H54 (cell line): ENCODE results near the gene HINT3.
"Not testable (repeated sequence)": the region's sequence is repeated elsewhere in the genome, so short reads cannot be mapped to it uniquely, and the experiment has no call there.

Experiments used
- DNase-seq: peaks from one replicate; pipeline ENCODE4 v3.0.0; 2011; ENCODE audit warnings: low spot score, mixed read lengths; ENCODE audit not compliant: insufficient read length
- FAIRE-seq: peaks from 3 replicates; lab custom pipeline; 2011; peaks lifted over from hg19 to GRCh38; lab: Jason Lieb, UNC
- POLR2A ChIP-seq: IDR thresholded peaks from 2 replicates; pipeline ENCODE4 v1.6.1; 2011; ENCODE audit warnings: low read depth, mild to moderate bottlenecking, low read length

The HINT3 gene

DNA sequence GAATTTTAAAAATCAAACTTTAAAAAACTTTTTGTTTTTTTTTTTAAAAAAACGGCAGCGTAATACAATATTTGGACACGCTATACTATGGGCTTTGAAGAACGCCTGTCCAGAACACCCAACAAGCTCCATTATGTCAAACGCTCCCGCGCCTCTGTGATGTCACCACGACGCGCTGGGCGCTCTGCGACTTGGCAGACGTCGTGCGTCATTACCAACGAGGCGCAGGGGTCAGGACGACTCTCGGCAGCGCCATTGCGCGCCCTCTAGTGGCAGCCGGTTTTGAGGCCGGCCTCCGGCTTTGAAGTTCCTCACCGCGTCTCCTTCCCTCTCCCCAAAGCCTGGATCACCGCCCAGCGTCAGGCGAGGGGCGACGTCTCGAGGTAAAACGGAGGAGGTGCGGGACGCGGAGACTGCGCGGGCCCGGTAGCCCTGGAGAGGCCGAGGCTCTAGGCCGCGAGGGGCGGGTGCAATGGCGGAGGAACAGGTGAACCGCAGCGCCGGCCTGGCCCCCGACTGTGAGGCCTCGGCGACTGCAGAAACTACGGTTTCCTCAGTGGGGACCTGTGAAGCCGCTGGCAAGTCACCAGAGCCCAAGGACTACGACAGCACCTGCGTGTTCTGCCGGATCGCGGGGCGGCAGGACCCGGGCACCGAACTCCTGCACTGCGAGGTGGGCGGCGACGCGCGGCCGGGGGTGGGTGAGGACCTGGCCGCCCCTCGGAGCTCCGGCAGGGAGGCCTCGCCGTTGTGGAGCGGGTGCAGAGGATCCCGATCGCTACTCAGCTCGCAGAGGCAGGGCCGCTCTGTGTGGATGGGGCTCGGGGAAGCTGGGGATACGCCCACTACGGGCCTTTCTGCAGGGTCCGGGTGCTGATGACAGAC lies at the start of gene HINT3:
Gene HINT3, plus strand, starts transcription at position 265 of the 885 bp plus-strand sequence. Its CDS starts 208 bp downstream, at position 473.
- TF ChIP-seq POLR2A, result 0 out of 2 replicates have a peak, but pooled peaks have one; percentile 38
- DNase-seq, result peak; percentile 64
- FAIRE-seq, result peak; percentile 62

GRCh38 chr6:125910527-125910926 lies 46.0 kb upstream of the HINT3 start:
- no peak for FAIRE-seq
- DNase-seq, result no peak
- TF ChIP-seq POLR2A, result no peak

DNA sequence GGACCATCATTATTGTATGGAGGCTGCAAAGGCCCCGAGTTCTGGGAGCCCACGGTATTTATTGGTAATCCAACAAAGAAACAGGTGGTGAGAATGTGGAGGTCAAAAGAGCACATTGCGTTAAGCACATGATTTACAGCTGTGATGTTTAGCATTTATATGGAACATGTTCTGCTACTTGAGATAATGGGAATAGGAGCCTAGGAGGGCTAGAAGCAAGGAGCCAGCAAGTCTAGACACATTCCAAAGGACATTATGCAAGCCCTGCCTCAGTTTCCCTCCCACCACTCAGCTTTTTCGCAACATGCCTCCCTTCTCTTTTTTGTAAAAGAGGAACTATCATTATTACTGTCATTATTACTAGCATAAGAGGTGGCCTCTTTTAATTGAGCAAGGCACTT lies 45.5 kb upstream of the HINT3 start:
- not testable (repeated sequence) for FAIRE-seq, DNase-seq

DNA sequence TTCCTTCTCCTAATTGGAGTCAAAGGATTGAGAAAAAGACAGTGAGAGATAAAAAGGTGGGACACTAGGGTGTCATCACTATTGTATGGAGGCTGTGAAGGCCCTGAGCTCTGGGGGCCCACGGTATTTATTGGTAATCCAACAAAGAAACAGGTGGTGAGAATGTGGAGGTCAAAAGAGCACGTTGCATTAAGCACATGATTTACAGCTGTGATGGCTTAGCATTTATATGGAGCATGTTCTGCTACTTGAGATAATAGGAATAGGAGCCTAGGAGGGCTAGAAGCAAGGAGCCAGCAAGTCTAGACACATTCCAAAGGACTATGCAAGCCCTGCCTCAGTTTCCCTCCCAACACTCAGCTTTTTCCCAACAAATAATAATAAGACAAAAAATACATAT lies 44.1 kb upstream of the HINT3 start:
- not testable (repeated sequence) for DNase-seq, FAIRE-seq

DNA sequence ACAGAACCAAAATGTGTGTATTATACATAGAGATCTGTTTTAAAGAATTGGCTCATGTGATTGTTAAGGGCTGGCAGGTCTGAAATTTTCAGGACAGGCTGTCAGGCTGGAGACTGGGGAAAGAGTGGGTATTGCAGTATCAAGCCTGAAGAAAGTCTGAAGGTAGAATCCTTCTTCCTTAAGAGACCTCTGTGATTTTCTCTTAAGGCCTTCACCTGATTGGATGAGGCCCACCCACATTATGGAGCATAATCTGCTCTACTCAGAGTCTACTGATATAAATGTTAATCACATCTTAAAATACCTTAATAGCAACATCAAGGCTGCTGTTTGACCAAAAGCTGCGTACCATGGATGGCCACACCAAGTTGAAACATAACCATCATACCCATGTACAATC lies 43.4 kb upstream of the HINT3 start:
- no peak for FAIRE-seq
- no peak for DNase-seq
- no peak for TF ChIP-seq POLR2A

DNA sequence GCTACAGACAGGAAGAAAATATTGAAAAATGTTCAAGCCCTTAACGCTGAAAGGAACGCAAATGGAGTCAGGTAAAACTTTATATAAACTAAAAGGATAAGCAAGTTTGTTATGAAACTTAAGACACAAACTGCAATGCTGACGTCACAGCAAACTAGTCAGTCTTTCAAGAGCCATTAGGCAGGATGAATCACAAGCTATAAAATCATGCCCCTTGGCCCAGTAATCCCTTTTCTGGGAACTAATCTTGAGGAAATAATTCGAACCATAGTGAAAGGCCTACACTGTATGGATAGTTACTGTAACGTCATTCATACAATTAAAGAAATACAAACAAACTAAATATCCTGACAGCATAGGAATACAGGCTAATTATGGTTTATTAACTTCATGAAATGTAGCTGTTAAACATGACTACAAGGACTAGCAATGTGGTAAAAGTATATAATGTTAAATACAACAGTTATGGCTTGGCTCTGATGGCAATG lies 42.7 kb upstream of the HINT3 start:
- DNase-seq, result peak; percentile 29
- FAIRE-seq, result peak; percentile 92
- no peak for TF ChIP-seq POLR2A

DNA sequence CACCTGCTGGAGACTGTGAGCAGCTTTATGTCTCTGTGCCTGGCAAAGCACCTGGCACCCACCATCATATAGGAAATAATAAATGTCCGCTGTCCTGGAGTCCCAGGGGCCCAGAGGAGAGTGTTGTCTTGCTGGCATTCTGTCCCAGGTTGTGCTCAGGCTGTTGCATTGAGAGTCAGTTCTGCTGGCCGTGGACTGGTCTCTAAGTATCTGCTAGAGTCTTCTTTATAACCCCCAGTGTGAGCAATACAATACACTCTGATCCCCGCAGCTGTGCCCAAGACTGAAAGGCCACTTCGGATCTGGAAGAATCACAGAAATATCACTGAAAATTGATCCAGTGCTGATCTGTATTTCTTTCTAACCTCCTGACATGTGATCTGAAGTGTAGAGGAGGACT lies 38.3 kb upstream of the HINT3 start:
- TF ChIP-seq POLR2A, result no peak
- DNase-seq, result no peak
- FAIRE-seq, result no peak

GRCh38 chr6:125918681-125919566 lies 37.6 kb upstream of the HINT3 start:
- DNase-seq (no peak), FAIRE-seq (peak; percentile 78)

GRCh38 chr6:125919618-125920017 lies 37.0 kb upstream of the HINT3 start:
- DNase-seq (no peak), FAIRE-seq (no peak)
- no peak for TF ChIP-seq POLR2A

More at GRCh38 chr6:125918681-125919566, 37.6 kb upstream of the HINT3 start:
- no peak for TF ChIP-seq POLR2A

- FAIRE-seq, result no peak
- no peak for DNase-seq
- no peak for TF ChIP-seq POLR2A
Measured at GRCh38 chr6:125922322-125922860, 34.2 kb upstream of the HINT3 start.

DNA sequence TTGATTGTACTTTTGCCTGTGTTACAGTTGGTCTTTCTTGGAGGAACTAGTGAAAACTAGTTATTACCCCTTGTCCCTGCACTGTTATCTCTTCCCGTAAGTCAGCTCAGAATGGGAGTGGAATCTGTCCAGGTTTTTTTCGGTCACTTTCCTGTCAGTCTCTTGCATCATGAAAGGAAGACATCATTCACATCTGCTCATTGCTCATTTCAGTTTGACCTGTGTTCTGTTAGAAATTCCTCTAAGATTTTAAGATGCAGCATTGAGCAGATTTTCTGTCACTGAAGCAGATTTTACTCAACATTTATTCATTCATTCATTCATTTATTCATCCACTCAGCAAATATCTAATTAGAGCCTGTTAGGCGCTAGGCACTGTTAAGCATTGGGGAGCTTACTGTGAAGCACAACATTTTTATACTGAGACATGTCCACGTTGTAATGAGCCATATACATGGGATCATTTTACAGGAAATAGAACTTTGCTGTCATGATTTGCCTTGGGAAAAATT lies 33.1 kb upstream of the HINT3 start:
- DNase-seq, result no peak
- TF ChIP-seq POLR2A, result no peak
- no peak for FAIRE-seq

- DNase-seq (no peak), FAIRE-seq (no peak)
- TF ChIP-seq POLR2A, result no peak
Measured at GRCh38 chr6:125924169-125924568, 32.4 kb upstream of the HINT3 start.

- FAIRE-seq, result no peak
- TF ChIP-seq POLR2A, result no peak
- DNase-seq, result no peak
Measured at GRCh38 chr6:125924697-125925358, 31.7 kb upstream of the HINT3 start.

DNA sequence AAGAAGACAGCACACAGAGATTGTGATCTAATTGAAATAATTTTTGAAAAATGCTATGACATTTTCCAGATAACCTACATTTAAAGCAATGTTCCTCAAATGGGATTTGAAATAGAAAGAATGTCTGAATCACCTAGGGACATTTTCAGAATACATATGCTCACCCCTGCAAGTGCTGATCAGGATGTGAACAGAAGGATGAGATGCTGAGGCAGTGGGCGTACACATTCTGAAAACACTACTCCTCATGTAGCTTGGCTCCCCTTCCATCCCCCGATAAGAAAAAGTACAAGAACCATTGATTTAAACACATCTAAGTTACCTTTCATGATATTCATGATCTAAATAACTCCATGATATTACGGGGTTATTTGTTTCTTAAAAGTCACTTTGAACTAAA lies 29.9 kb upstream of the HINT3 start:
- no peak for TF ChIP-seq POLR2A
- FAIRE-seq (no peak), DNase-seq (no peak)
